ENCODE results near the gene AFMID.
"Not testable (repeated sequence)": the region's sequence is repeated elsewhere in the genome, so short reads cannot be mapped to it uniquely, and the experiment has no call there.

Gene AFMID

GRCh38 chr17:78249818-78250806 is 63.0 kb downstream of the AFMID start:
- no peak for DNase-seq (ENCODE audit: low read depth)
- TF ChIP-seq CTCF (IDR thresholded peaks at IDR 0.05; ENCODE audit: insufficient read depth, low read depth, low read length, missing control alignments), result no peak
- H3K4me3 ChIP-seq (ENCODE audit: low read length), result no peak overlapping the region

GRCh38 chr17:78250891-78251772 is 64.0 kb downstream of the AFMID start:
- H3K4me3 ChIP-seq (ENCODE audit: low read length), result peak overlapping the region; percentile 10
- DNase-seq (ENCODE audit: low read depth), result peak; percentile 89
- peak; percentile 97 for TF ChIP-seq CTCF (IDR thresholded peaks at IDR 0.05; ENCODE audit: insufficient read depth, low read depth, low read length, missing control alignments)

GRCh38 chr17:78251773-78252103 is 64.6 kb downstream of the AFMID start:
- no peak overlapping the region for H3K4me3 ChIP-seq (ENCODE audit: low read length)
- DNase-seq (ENCODE audit: low read depth), result no peak
- TF ChIP-seq CTCF (IDR thresholded peaks at IDR 0.05; ENCODE audit: insufficient read depth, low read depth, low read length, missing control alignments), result no peak

GRCh38 chr17:78252111-78252634 is 65.0 kb downstream of the AFMID start:
- H3K4me3 ChIP-seq (ENCODE audit: low read length), result no peak overlapping the region
- no peak for TF ChIP-seq CTCF (IDR thresholded peaks at IDR 0.05; ENCODE audit: insufficient read depth, low read depth, low read length, missing control alignments)

GRCh38 chr17:78252701-78253635 is 65.8 kb downstream of the AFMID start:
- H3K4me3 ChIP-seq (ENCODE audit: low read length), result no peak overlapping the region
- DNase-seq (ENCODE audit: low read depth), result no peak
- TF ChIP-seq CTCF (IDR thresholded peaks at IDR 0.05; ENCODE audit: insufficient read depth, low read depth, low read length, missing control alignments), result no peak

More at GRCh38 chr17:78252111-78252634, 65.0 kb downstream of the AFMID start:
- DNase-seq (ENCODE audit: low read depth), result no peak

- H3K4me3 ChIP-seq (ENCODE audit: low read length), result peak overlapping the region; percentile 75
- DNase-seq (ENCODE audit: low read depth), result not testable (repeated sequence)
Observed at GRCh38 chr17:78253636-78253945, 66.4 kb downstream of the AFMID start.
